GM18870 (cell line): ENCODE measurements around the gene EMC10.

Experiments used
- ATAC-seq: cut with Tn5 transposase; IDR thresholded peaks from one replicate; pipeline ENCODE4 v1.9.1; 2021; ENCODE audit warnings: moderate library complexity; ENCODE audit not compliant: unreplicated experiment

The EMC10 gene

GRCh38 chr19:50477751-50478515 lies 1.6 kb downstream of the EMC10 start:
- no peak for ATAC-seq

- no peak for ATAC-seq
Measured at GRCh38 chr19:50478901-50479715, 2.8 kb downstream of the EMC10 start.

GRCh38 chr19:50479761-50480251 lies 3.5 kb downstream of the EMC10 start:
- no peak for ATAC-seq

- ATAC-seq: no peak
Measured at GRCh38 chr19:50480281-50481111, 4.2 kb downstream of the EMC10 start.

GRCh38 chr19:50481351-50482149 lies 5.2 kb downstream of the EMC10 start:
- ATAC-seq: no peak

GRCh38 chr19:50482271-50482855 lies 6.1 kb downstream of the EMC10 start:
- no peak for ATAC-seq

- ATAC-seq: no peak
Measured at GRCh38 chr19:50482916-50483315, 6.6 kb downstream of the EMC10 start.

GRCh38 chr19:50485284-50485955 lies 9.1 kb downstream of the EMC10 start:
- no peak for ATAC-seq

- ATAC-seq: no peak
Measured at GRCh38 chr19:50486823-50487515, 10.7 kb downstream of the EMC10 start.

GRCh38 chr19:50488389-50489194 lies 12.3 kb downstream of the EMC10 start:
- ATAC-seq: no peak

- no peak for ATAC-seq
Measured at GRCh38 chr19:50489461-50490011, 13.2 kb downstream of the EMC10 start.

GRCh38 chr19:50490411-50490811 lies 14.1 kb downstream of the EMC10 start:
- ATAC-seq: no peak

- no peak for ATAC-seq
Measured at GRCh38 chr19:50490991-50491472, 14.7 kb downstream of the EMC10 start.

- ATAC-seq: no peak
Measured at GRCh38 chr19:50492303-50493052, 16.2 kb downstream of the EMC10 start.

- ATAC-seq: no peak
Measured at GRCh38 chr19:50493171-50493570, 16.9 kb downstream of the EMC10 start.

GRCh38 chr19:50494186-50495019 lies 18.1 kb downstream of the EMC10 start:
- ATAC-seq: no peak
